ENCODE measurements around the gene ASTL. TPM values are rescaled to one million over a fixed set of nuclear protein-coding genes. Genes with fewer than 3 reads are reported as not detected.

Gene ASTL
- total RNA-seq, 1 donor from 2014 or later, result not detected

- ATAC-seq, result no peak
- no peak for DNase-seq (ENCODE audit: low spot score)
Measured at GRCh38 chr2:96159084-96159830, 21.0 kb upstream of the ASTL start.

- DNase-seq (ENCODE audit: low spot score) (no peak), ATAC-seq (no peak)
Measured at GRCh38 chr2:96158554-96158940, 20.2 kb upstream of the ASTL start.

GRCh38 chr2:96157649-96158553, 19.6 kb upstream of the ASTL start:
- ATAC-seq, result peak; percentile 42
- no peak for DNase-seq (ENCODE audit: low spot score)

- no peak for DNase-seq (ENCODE audit: low spot score)
- ATAC-seq, result no peak
Measured at GRCh38 chr2:96156926-96157648, 18.8 kb upstream of the ASTL start.

GRCh38 chr2:96156011-96156820, 17.9 kb upstream of the ASTL start:
- DNase-seq (ENCODE audit: low spot score) (peak; percentile 14), ATAC-seq (no peak)

GRCh38 chr2:96154506-96155380, 16.4 kb upstream of the ASTL start:
- no peak for DNase-seq (ENCODE audit: low spot score)
- no peak for ATAC-seq

GRCh38 chr2:96153991-96154431, 15.7 kb upstream of the ASTL start:
- DNase-seq (ENCODE audit: low spot score) (no peak), ATAC-seq (peak; percentile 10)

- ATAC-seq (no peak), DNase-seq (ENCODE audit: low spot score) (no peak)
Measured at GRCh38 chr2:96153291-96153713, 15.0 kb upstream of the ASTL start.

GRCh38 chr2:96152304-96153161, 14.2 kb upstream of the ASTL start:
- DNase-seq (ENCODE audit: low spot score), result no peak

GRCh38 chr2:96151595-96152303, 13.4 kb upstream of the ASTL start:
- DNase-seq (ENCODE audit: low spot score) (no peak), ATAC-seq (no peak)

More at GRCh38 chr2:96152304-96153161, 14.2 kb upstream of the ASTL start:
- ATAC-seq, result no peak

GRCh38 chr2:96150791-96151594, 12.7 kb upstream of the ASTL start:
- DNase-seq (ENCODE audit: low spot score), result no peak

GRCh38 chr2:96150007-96150640, 11.8 kb upstream of the ASTL start:
- ATAC-seq (no peak), DNase-seq (ENCODE audit: low spot score) (no peak)

More at GRCh38 chr2:96150791-96151594, 12.7 kb upstream of the ASTL start:
- no peak for ATAC-seq

- no peak for ATAC-seq
- DNase-seq (ENCODE audit: low spot score), result peak; percentile 65
Measured at GRCh38 chr2:96148410-96149217, 10.3 kb upstream of the ASTL start.

GRCh38 chr2:96147593-96148201, 9.4 kb upstream of the ASTL start:
- ATAC-seq (no peak), DNase-seq (ENCODE audit: low spot score) (no peak)
